Esophagus squamous epithelium (tissue), 5 donors: ENCODE measurements around the gene ZSCAN25. TPM values are rescaled to one million over a fixed set of nuclear protein-coding genes. Genes with fewer than 3 reads are reported as not detected.
A peak's percentile ranks its signal among the peaks of the same experiment; 100 is the strongest.
"Not testable (repeated sequence)": the region's sequence is repeated elsewhere in the genome, so short reads cannot be mapped to it uniquely, and the experiment has no call there.

Source experiments
- DNase-seq: peaks from one replicate; lab custom pipeline; 2025; lab: John Stamatoyannopoulos, UW
- H3K27ac ChIP-seq, 4 donors: fragments of 200-600 bp; sonication (generic); one replicate each; pipeline ENCODE4 v1.5.1; 2016 to 2019; ENCODE audit warnings: mild to moderate bottlenecking in 1 of 4
- H3K27me3 ChIP-seq, 4 donors: fragments of 200-600 bp; sonication (generic); 1 replicate in 3 of 4; 2 replicates in 1 of 4; pipeline versions ENCODE4 v1.5.1 to v1.6.0; 2017 to 2021; ENCODE audit warnings: antibody characterized with exemption in 1 of 4
- H3K36me3 ChIP-seq, 3 donors: fragments of 200-600 bp; sonication (generic); one replicate each; pipeline ENCODE4 v1.5.1; 2016 to 2019
- H3K4me1 ChIP-seq, 3 donors: fragments of 200-600 bp; sonication (generic); one replicate each; pipeline ENCODE4 v1.5.1; 2017 to 2019
- H3K4me3 ChIP-seq, 4 donors: fragments of 200-600 bp; sonication (generic); 1 replicate in 3 of 4; 2 replicates in 1 of 4; pipeline ENCODE4 v1.5.1; 2016 to 2019; ENCODE audit warnings: mild to moderate bottlenecking in 2 of 4, moderate library complexity in 1 of 4
- H3K9me3 ChIP-seq, 3 donors: fragments of 200-600 bp; sonication (generic); one replicate each; pipeline ENCODE4 v1.5.1; 2016 to 2019
- CTCF ChIP-seq, 6 experiments: fragments of 450-650 bp in 4 of 6; fragments of 200-600 bp in 2 of 6; sonication (generic) in 2 of 6; IDR thresholded peaks; one replicate each; pipeline ENCODE4 v1.5.1; 2016 to 2019; ENCODE audit warnings: antibody characterized with exemption in 6 of 6, mild to moderate bottlenecking in 4 of 6, moderate library complexity in 4 of 6
- POLR2A ChIP-seq, 4 donors: fragments of 450-650 bp; IDR thresholded peaks; one replicate each; pipeline ENCODE4 v1.6.1; 2017; ENCODE audit warnings: antibody characterized with exemption in 4 of 4, mild to moderate bottlenecking in 4 of 4, moderate library complexity in 3 of 4
- whole genome bisulfite sequencing, 2 donors: methylation state at CpG; one replicate each; pipeline ENCODE4 v1.1.5; 2018; 5-methylcytosine and 5-hydroxymethylcytosine counted together
- intact Hi-C: fragments of 100-400 bp; cut with DNase I; formaldehyde crosslinking; loops from one replicate; pipeline ENCODE4 v1.15.0; 2022
- total RNA-seq, 4 donors: library from RNA; depleted of rRNA; stranded (reverse); fragments of >200 nt; gene quantifications; one replicate each; pipeline ENCODE4 v1.1.0, GENCODE V29; 2016
- donor health status: DM: yes; HTN: yes; CAD: no.

The ZSCAN25 gene
- total RNA-seq, 4 donors from 2014 or later = 8.0 to 19.1 (median 14.9) TPM

- Histone ChIP-seq H3K9me3 (no peaks in the 10 kb centered on the region), H3K36me3 (no peaks in the 10 kb centered on the region), H3K27ac (peak overlapping the region in 2 of 4 donors; percentile 64), H3K4me1 (peaks cover 0 to 22% (median 7%) of the 10 kb centered on the region in 3 donors), H3K27me3 (no peaks in the 10 kb centered on the region), H3K4me3 (peak overlapping the region; percentile 46 to 67 (median 60))
- intact Hi-C loops = no loop called here
- 32 to 46% methylated on average over 9 to 10 of the region's 10 CpGs for WGBS, 2 donors
- no peak for DNase-seq
- TF ChIP-seq POLR2A (IDR thresholded peaks at IDR 0.05) (no peak), CTCF (IDR thresholded peaks at IDR 0.05) (no peak)
Measured at GRCh38 chr7:99579281-99579955, 37.3 kb upstream of the ZSCAN25 start.

GRCh38 chr7:99579956-99580777, 36.6 kb upstream of the ZSCAN25 start:
- peak overlapping the region; percentile 46 to 67 (median 60) for H3K4me3 ChIP-seq
- H3K27me3 ChIP-seq = no peaks in the 10 kb centered on the region
- TF ChIP-seq CTCF (IDR thresholded peaks at IDR 0.05) (peak in 3 of 6 experiments; percentile 12 to 29 (median 18)), POLR2A (IDR thresholded peaks at IDR 0.05) (no peak)
- H3K27ac ChIP-seq = peak overlapping the region in 3 of 4 donors; percentile 18 to 64 (median 64)
- intact Hi-C loops = no loop called here
- H3K4me1 ChIP-seq = peaks cover 0 to 22% (median 7%) of the 10 kb centered on the region in 3 donors
- H3K36me3 ChIP-seq = no peaks in the 10 kb centered on the region
- no peak for DNase-seq
- no peaks in the 10 kb centered on the region for H3K9me3 ChIP-seq
- 4 to 7% methylated on average over 15 to 16 of the region's 54 CpGs for WGBS, 2 donors

- peak overlapping the region in 3 of 4 donors; percentile 60 to 67 (median 61) for H3K4me3 ChIP-seq
- peak overlapping the region in 1 of 4 donors; percentile 64 for H3K27ac ChIP-seq
Measured at GRCh38 chr7:99580778-99581332, 35.9 kb upstream of the ZSCAN25 start.

GRCh38 chr7:99588868-99589267, 27.9 kb upstream of the ZSCAN25 start:
- H3K27ac ChIP-seq = no peak overlapping the region
- H3K4me3 ChIP-seq = no peak overlapping the region
- intact Hi-C loops = no loop called here
- H3K4me1 ChIP-seq = no peaks in the 10 kb centered on the region
- H3K36me3 ChIP-seq = no peaks in the 10 kb centered on the region
- DNase-seq = no peak
- no peaks in the 10 kb centered on the region for H3K27me3 ChIP-seq
- H3K9me3 ChIP-seq = no peaks in the 10 kb centered on the region
- 76 to 100% methylated on average over 2 to 3 of the region's 3 CpGs for whole genome bisulfite sequencing, 2 donors
- TF ChIP-seq CTCF (IDR thresholded peaks at IDR 0.05) (no peak), POLR2A (IDR thresholded peaks at IDR 0.05) (no peak)

More at GRCh38 chr7:99580778-99581332, 35.9 kb upstream of the ZSCAN25 start:
- H3K27me3 ChIP-seq, DNase-seq, intact Hi-C loops, H3K9me3 ChIP-seq, H3K36me3 ChIP-seq: not testable (repeated sequence)
- WGBS, 2 donors = 46 to 59% methylated on average over 4 of the region's 4 CpGs
- peaks cover 0 to 22% (median 7%) of the 10 kb centered on the region in 3 donors for H3K4me1 ChIP-seq

- whole genome bisulfite sequencing, 2 donors = 77 to 81% methylated on average over 7 of the region's 7 CpGs
- no peak for DNase-seq
Measured at GRCh38 chr7:99594948-99595745, 21.6 kb upstream of the ZSCAN25 start.

More at GRCh38 chr7:99594948-99595745, 21.6 kb upstream of the ZSCAN25 start:
- Histone ChIP-seq H3K9me3 (no peaks in the 10 kb centered on the region), H3K27ac (no peak overlapping the region), H3K27me3 (no peaks in the 10 kb centered on the region), H3K36me3 (no peaks in the 10 kb centered on the region), H3K4me1 (no peaks in the 10 kb centered on the region), H3K4me3 (no peak overlapping the region)
- intact Hi-C loops = no loop called here
- TF ChIP-seq POLR2A (IDR thresholded peaks at IDR 0.05) (no peak), CTCF (IDR thresholded peaks at IDR 0.05) (no peak)
